GM12878 (cell line): ENCODE results near the gene SLIT1. TPM values are rescaled to one million over a fixed set of nuclear protein-coding genes. Genes with fewer than 3 reads are reported as not detected.

Source experiments
- ATAC-seq: fragments of 200-7000 bp; cut with Tn5 transposase; 3 replicates; pipeline ENCODE4 v1.9.1; 2020; ENCODE audit warnings: mild to moderate bottlenecking, moderate library complexity
- BruUV-seq: library from RNA; stranded (reverse); fragments of 400-500 nt; replicated peaks from 2 replicates; lab custom pipeline; 2021; lab: Mats Ljungman, UMichigan
- CTCF ChIA-PET: fragments of 300-600 bp; sonication (Branson Sonifier 250); formaldehyde crosslinking; extraction: SDS; loops from one replicate; lab custom pipeline; 2021; ENCODE audit warnings: inconsistent platforms; lab: Yijun Ruan, JAX
- POLR2A ChIA-PET: fragments of 350-600 bp; formaldehyde crosslinking; extraction: SDS; loops from one replicate; lab custom pipeline; 2021; ENCODE audit warnings: inconsistent platforms; lab: Charles Lee
- RAD21 ChIA-PET: fragments of 300-600 bp; sonication (Branson Sonifier 250); formaldehyde crosslinking; loops from one replicate; lab custom pipeline; 2023; ENCODE audit warnings: antibody characterized with exemption; ENCODE audit not compliant: unreplicated experiment; lab: Charles Lee
- SMC1A ChIA-PET: fragments of 300-600 bp; sonication (Branson Sonifier 250); formaldehyde crosslinking; loops from one replicate; lab custom pipeline; 2023; ENCODE audit not compliant: unreplicated experiment, uncharacterized antibody; lab: Charles Lee
- DNase-seq: peaks from one replicate; pipeline ENCODE4 v3.0.0-alpha.2; 2011; ENCODE audit warnings: low read depth, low spot score
- FAIRE-seq: peaks from 3 replicates; lab custom pipeline; 2011; peaks lifted over from hg19 to GRCh38; lab: Jason Lieb, UNC
- H2AFZ ChIP-seq: 2 replicates; pipeline ENCODE4 v1.6.0; 2011; ENCODE audit warnings: low read depth, low read length, control low read depth; ENCODE audit not compliant: control insufficient read depth
- H3K27ac ChIP-seq: 2 replicates; pipeline ENCODE4 v1.5.1; 2011; ENCODE audit warnings: control low read depth; ENCODE audit not compliant: control insufficient read depth, insufficient read depth
- H3K27me3 ChIP-seq, 2 experiments: replicated peaks in 1 of 2; 2 replicates each; pipeline versions ENCODE4 v1.6.0 to v1.6.1; 2011; ENCODE audit warnings: low read length in 1 of 2; ENCODE audit not compliant: control insufficient read depth in 2 of 2, insufficient read depth in 2 of 2
- H3K36me3 ChIP-seq, 2 experiments: 2 replicates each; pipeline ENCODE4 v1.5.1; 2011; ENCODE audit warnings: low read length in 1 of 2; ENCODE audit not compliant: control insufficient read depth in 2 of 2, insufficient read depth in 2 of 2
- H3K4me1 ChIP-seq: 2 replicates; pipeline ENCODE4 v1.6.1; 2011; ENCODE audit warnings: mild to moderate bottlenecking, low read length, moderate library complexity, mixed read lengths; ENCODE audit not compliant: control insufficient read depth, insufficient read depth
- H3K4me2 ChIP-seq: 2 replicates; pipeline ENCODE4 v1.6.0; 2011; ENCODE audit warnings: control low read depth; ENCODE audit not compliant: control insufficient read depth, insufficient read depth
- H3K4me3 ChIP-seq: fragments of 200-600 bp; sonication (generic); 2 replicates; pipeline ENCODE4 v1.5.1; 2016
- H3K79me2 ChIP-seq: 2 replicates; pipeline ENCODE4 v1.6.0; 2011; ENCODE audit warnings: low read length; ENCODE audit not compliant: control insufficient read depth, insufficient read depth
- H3K9ac ChIP-seq: 2 replicates; pipeline ENCODE4 v1.8.0; 2011; ENCODE audit warnings: low read length, control low read depth, mixed read lengths; ENCODE audit not compliant: control insufficient read depth, insufficient read depth
- H3K9me3 ChIP-seq: replicated peaks from 3 replicates; pipeline ENCODE4 v1.5.1; 2011; ENCODE audit warnings: mild to moderate bottlenecking, low read length; ENCODE audit not compliant: control insufficient read depth, insufficient read depth
- H4K20me1 ChIP-seq: 2 replicates; pipeline ENCODE4 v1.6.0; 2011; ENCODE audit not compliant: control insufficient read depth, insufficient read depth
- BCL11A ChIP-seq: IDR thresholded peaks from 2 replicates; pipeline ENCODE4 v1.6.1; 2011; ENCODE audit warnings: low read depth, low read length
- CHD1 ChIP-seq: IDR thresholded peaks from 2 replicates; pipeline ENCODE4 v1.6.1; 2012; ENCODE audit warnings: low read depth, low read length, improper control_type of control experiment
- EP300 ChIP-seq, 2 experiments: fragments of 150-350 bp in 1 of 2; IDR thresholded peaks; 2 replicates each; pipeline ENCODE4 v1.6.1; 2011 to 2012; ENCODE audit warnings: low read depth in 2 of 2, low read length in 2 of 2, borderline replicate concordance in 1 of 2, improper control_type of control experiment in 1 of 2, inconsistent platforms in 1 of 2; ENCODE audit not compliant: control insufficient read depth in 1 of 2
- ESRRA ChIP-seq: IDR thresholded peaks from 2 replicates; pipeline ENCODE4 v1.6.1; 2012; ENCODE audit warnings: mild to moderate bottlenecking, low read length, improper control_type of control experiment
- JUNB ChIP-seq: IDR thresholded peaks from 2 replicates; pipeline ENCODE4 v1.6.1; 2016; ENCODE audit warnings: antibody characterized with exemption, mild to moderate bottlenecking
- PAX8 ChIP-seq: fragments of 450-650 bp; IDR thresholded peaks from 2 replicates; pipeline ENCODE4 v1.6.1; 2017; ENCODE audit warnings: mild to moderate bottlenecking, moderate library complexity
- RUNX3 ChIP-seq: IDR thresholded peaks from 2 replicates; pipeline ENCODE4 v1.6.1; 2012; ENCODE audit warnings: low read length, inconsistent platforms
- SPI1 ChIP-seq: IDR thresholded peaks from 2 replicates; pipeline ENCODE4 v1.6.1; 2011; ENCODE audit warnings: low read depth, mild to moderate bottlenecking, low read length, moderate library complexity, borderline replicate concordance; ENCODE audit not compliant: insufficient read depth
- SRF ChIP-seq, 2 experiments: IDR thresholded peaks; 2 replicates each; pipeline ENCODE4 v1.6.1; 2011; ENCODE audit warnings: low read depth in 2 of 2, low read length in 2 of 2, mild to moderate bottlenecking in 1 of 2, moderate library complexity in 1 of 2
- TCF12 ChIP-seq: IDR thresholded peaks from 2 replicates; pipeline ENCODE4 v1.6.1; 2011; ENCODE audit warnings: low read depth, mild to moderate bottlenecking, low read length
- TCF7 ChIP-seq: IDR thresholded peaks from 2 replicates; pipeline ENCODE4 v1.6.1; 2014; ENCODE audit warnings: antibody characterized with exemption, borderline replicate concordance
- ZBTB4 ChIP-seq: fragments of 450-650 bp; formaldehyde crosslinking; IDR thresholded peaks from 2 replicates; pipeline ENCODE4 v1.4.0; 2022; ENCODE audit warnings: mild to moderate bottlenecking, moderate library complexity
- WGBS: methylation state at CpG from one replicate; pipeline ENCODE4 v1.1.6; 2016; ENCODE audit warnings: low lambda C conversion rate; ENCODE audit not compliant: insufficient replicate concordance, insufficient coverage; ENCODE audit errors: missing lambda C conversion rate; 5-methylcytosine and 5-hydroxymethylcytosine counted together
- in situ Hi-C: fragments of 300-500 bp; cut with MboI; formaldehyde crosslinking; loops from 9 replicates; pipeline ENCODE4 v1.14.3; 2018; ENCODE audit warnings: mixed read lengths
- intact Hi-C: fragments of 100-400 bp; cut with micrococcal nuclease; formaldehyde crosslinking; loops from one replicate; pipeline ENCODE4 v1.14.2; 2022; ENCODE audit not compliant: unreplicated experiment
- polyA plus RNA-seq, 11 experiments: library from polyadenylated mRNA; depleted of rRNA in 4 of 11; unstranded in 6 of 11; stranded (reverse) in 5 of 11; fragments of >200 nt; fragmentation: Nextera tagmentation in 4 of 11; fragmentation: Illumina TruSeq in 1 of 11; extraction: Ambion mirVana in 4 of 11; extraction: Trizol in 1 of 11; gene quantifications; 1 replicate in 1 of 11; 2 replicates in 10 of 11; pipeline versions ENCODE4 v1.2.1 to v1.2.3, GENCODE V29; 2011 to 2016; ENCODE audit warnings: inconsistent platforms in 2 of 11, missing spikeins in 2 of 11, low read depth in 1 of 11
- total RNA-seq, 4 experiments: library from RNA; depleted of rRNA in 3 of 4; stranded (reverse); fragments of >200 nt in 3 of 4; fragmentation: Illumina TruSeq in 1 of 4; extraction: Trizol in 1 of 4; gene quantifications; 2 replicates each; pipeline versions ENCODE4 v1.2.1 to v1.2.3, GENCODE V29; 2013 to 2021

Gene SLIT1
- total and polyA plus RNA-seq, 10 of the 15 experiments (the other 5 are each of a cell fraction or from before 2014, with no cell fraction given) = 0.04 to 0.19 (median 0.06) TPM; not detected in 4

DNA sequence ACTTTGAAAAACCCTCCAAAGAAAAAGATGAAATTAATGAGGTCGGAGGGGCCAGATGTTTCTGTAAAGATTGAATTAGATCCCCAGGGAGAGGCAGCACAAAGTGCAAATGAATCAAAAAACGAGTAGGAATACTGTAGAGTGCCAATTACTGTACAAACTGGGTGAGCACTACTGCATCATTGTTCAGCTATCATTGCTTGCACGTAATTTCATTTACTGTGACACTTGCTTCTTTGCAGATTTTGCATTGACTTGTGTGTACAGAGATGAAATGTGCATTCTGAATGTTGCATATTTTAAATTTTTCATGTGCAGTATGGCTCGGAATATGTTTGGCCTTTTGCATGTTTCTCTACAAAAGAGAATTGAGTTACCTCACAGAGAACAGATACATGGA, 230.0 kb downstream of the SLIT1 start:
- H2AFZ ChIP-seq = no peak overlapping the region
- H3K4me3 ChIP-seq = no peak overlapping the region
- ATAC-seq (no peak), FAIRE-seq (no peak), DNase-seq (no peak)
- H3K27ac ChIP-seq = no peak overlapping the region
- ChIA-PET POLR2A (no interaction called here), RAD21 (no interaction called here), SMC1A (interaction anchor here (1.8 kb wide), 1 partner anchor 69 kb away, joined by 10 read pairs; no protein-coding TSS in a partner anchor), CTCF (no interaction called here)
- H3K36me3 ChIP-seq = peaks cover 8 to 19% of the 10 kb centered on the region in 2 experiments
- no TSS peak for BruUV-seq
- H3K9me3 ChIP-seq = no peaks in the 10 kb centered on the region
- TF ChIP-seq RUNX3 = no peak
- no peak for TF ChIP-seq ESRRA
- TF ChIP-seq EP300 (IDR thresholded peaks at IDR 0.05; ENCODE audit: borderline replicate concordance in 1 of 2, control insufficient read depth in 1 of 2, low read depth in 2 of 2, low read length in 2 of 2) = no peak
- no peak for TF ChIP-seq SPI1
- no peak for TF ChIP-seq BCL11A
- no peak for TF ChIP-seq PAX8
- TF ChIP-seq SRF (IDR thresholded peaks at IDR 0.05; ENCODE audit: low read depth in 2 of 2, low read length in 2 of 2) = no peak
- TF ChIP-seq ZBTB4 (CRISPR knock-in tag) = no peak
- no peak for TF ChIP-seq JUNB
- no peak for TF ChIP-seq TCF7
- no peak for TF ChIP-seq CHD1
- TF ChIP-seq TCF12 = no peak
- WGBS = 85% methylated on average over 4 of the region's 4 CpGs
- no peak overlapping the region for H3K9ac ChIP-seq
- H3K27me3 ChIP-seq = no peaks in the 10 kb centered on the region
- H3K4me2 ChIP-seq = no peak overlapping the region
- in situ Hi-C loops = no loop called here
- H3K4me1 ChIP-seq = no peaks in the 10 kb centered on the region
- intact Hi-C loops = no loop called here
- no peaks in the 10 kb centered on the region for H3K79me2 ChIP-seq
- no peaks in the 10 kb centered on the region for H4K20me1 ChIP-seq
